Astrocyte (in vitro differentiated cells and primary cell): ENCODE results near the gene GPI. TPM values are rescaled to one million over a fixed set of nuclear protein-coding genes. Genes with fewer than 3 reads are reported as not detected.
"Not testable (repeated sequence)": the region's sequence is repeated elsewhere in the genome, so short reads cannot be mapped to it uniquely, and the experiment has no call there.

Experiments
- DNase-seq: peaks from one replicate; pipeline ENCODE4 v3.0.0-alpha.2; 2010; ENCODE audit warnings: low read depth
- FAIRE-seq: peaks from 2 replicates; lab custom pipeline; 2011; peaks lifted over from hg19 to GRCh38; lab: Jason Lieb, UNC
- H2AFZ ChIP-seq: 2 replicates; pipeline ENCODE4 v1.6.0; 2012; ENCODE audit warnings: low read depth, low read length, inconsistent platforms
- H3K27ac ChIP-seq: 2 replicates; pipeline ENCODE4 v1.5.1; 2011; ENCODE audit warnings: low read depth, low read length, inconsistent platforms
- H3K27me3 ChIP-seq: 2 replicates; pipeline ENCODE4 v1.6.0; 2011; ENCODE audit warnings: low read length, inconsistent platforms; ENCODE audit not compliant: insufficient read depth
- H3K36me3 ChIP-seq: 2 replicates; pipeline ENCODE4 v1.5.1; 2011; ENCODE audit warnings: low read length, inconsistent platforms; ENCODE audit not compliant: insufficient read depth
- H3K4me1 ChIP-seq: 2 replicates; pipeline ENCODE4 v1.5.1; 2011; ENCODE audit warnings: low read length, inconsistent platforms; ENCODE audit not compliant: insufficient read depth
- H3K4me2 ChIP-seq: 2 replicates; pipeline ENCODE4 v1.6.0; 2012; ENCODE audit warnings: low read length, inconsistent platforms
- H3K4me3 ChIP-seq: 2 replicates; pipeline ENCODE4 v1.5.1; 2011; ENCODE audit warnings: low read depth, mild to moderate bottlenecking, low read length, inconsistent platforms; ENCODE audit not compliant: insufficient read depth
- H3K79me2 ChIP-seq: 2 replicates; pipeline ENCODE4 v1.6.0; 2012; ENCODE audit warnings: mild to moderate bottlenecking, low read length, inconsistent platforms; ENCODE audit not compliant: insufficient read depth
- H3K9ac ChIP-seq: 2 replicates; pipeline ENCODE4 v1.6.0; 2012; ENCODE audit warnings: mild to moderate bottlenecking, low read length, inconsistent platforms
- H3K9me3 ChIP-seq: 2 replicates; pipeline ENCODE4 v1.5.1; 2012; ENCODE audit warnings: low read depth, mild to moderate bottlenecking, low read length, inconsistent platforms; ENCODE audit not compliant: insufficient read depth
- H4K20me1 ChIP-seq: 2 replicates; pipeline ENCODE4 v1.6.0; 2012; ENCODE audit warnings: low read length, inconsistent platforms; ENCODE audit not compliant: insufficient read depth
- H3K27ac Mint-ChIP-seq: one replicate; pipeline ENCODE4 v1.8.0; 2021; ENCODE audit warnings: mild to moderate bottlenecking, mixed read lengths; ENCODE audit not compliant: unreplicated experiment
- H3K27me3 Mint-ChIP-seq: one replicate; pipeline ENCODE4 v1.8.0; 2021; ENCODE audit warnings: low read depth, mixed read lengths; ENCODE audit not compliant: unreplicated experiment
- H3K36me3 Mint-ChIP-seq: one replicate; pipeline ENCODE4 v1.8.0; 2021; ENCODE audit warnings: low read depth, mixed read lengths; ENCODE audit not compliant: unreplicated experiment
- H3K4me1 Mint-ChIP-seq: one replicate; pipeline ENCODE4 v1.8.0; 2021; ENCODE audit warnings: low read depth, mixed read lengths; ENCODE audit not compliant: unreplicated experiment
- H3K4me3 Mint-ChIP-seq: one replicate; pipeline ENCODE4 v1.8.0; 2021; ENCODE audit warnings: mild to moderate bottlenecking, moderate library complexity, mixed read lengths; ENCODE audit not compliant: unreplicated experiment
- H3K9me3 Mint-ChIP-seq: one replicate; pipeline ENCODE4 v1.8.0; 2021; ENCODE audit warnings: mild to moderate bottlenecking, mixed read lengths; ENCODE audit not compliant: unreplicated experiment
- CTCF ChIP-seq: IDR thresholded peaks from 2 replicates; pipeline ENCODE4 v1.5.1; 2011; ENCODE audit warnings: low read depth, mild to moderate bottlenecking, inconsistent platforms, low read length, moderate library complexity; ENCODE audit not compliant: insufficient read depth
- EZH2 ChIP-seq: IDR thresholded peaks from 2 replicates; pipeline ENCODE4 v1.6.1; 2012; ENCODE audit warnings: mild to moderate bottlenecking, low read length, inconsistent platforms; ENCODE audit not compliant: insufficient read depth
- total RNA-seq: library from RNA; stranded (reverse); gene quantifications from 2 replicates; pipeline ENCODE4 v1.2.1, GENCODE V29; 2021

GPI gene
- total RNA-seq, 1 donor from 2014 or later: 249 TPM

GRCh38 chr19:34327851-34328250 is 37.1 kb upstream of the GPI start:
- Histone ChIP-seq H3K27me3 (no peaks in the 10 kb centered on the region), H3K27ac (no peak overlapping the region), H3K4me2 (no peak overlapping the region), H3K9me3 (no peaks in the 10 kb centered on the region), H3K4me1 (no peaks in the 10 kb centered on the region), H3K4me3 (no peak overlapping the region), H3K9ac (no peak overlapping the region), H4K20me1 (no peaks in the 10 kb centered on the region), H3K36me3 (peaks cover 23% of the 10 kb centered on the region), H3K79me2 (peaks cover 5% of the 10 kb centered on the region), H2AFZ (no peak overlapping the region)
- Mint-ChIP-seq H3K9me3 (peaks cover 2% of the 10 kb centered on the region), H3K27ac (no peak overlapping the region), H3K36me3 (peaks cover 26% of the 10 kb centered on the region), H3K4me1 (peaks cover 11% of the 10 kb centered on the region), H3K4me3 (no peak overlapping the region), H3K27me3 (no peaks in the 10 kb centered on the region)
- TF ChIP-seq EZH2 (no peak), CTCF (no peak)
- FAIRE-seq (no peak), DNase-seq (no peak)

GRCh38 chr19:34328982-34329381 is 36.0 kb upstream of the GPI start:
- no peak overlapping the region for H2AFZ ChIP-seq
- H3K4me2 ChIP-seq: no peak overlapping the region
- H3K27ac ChIP-seq: no peak overlapping the region
- H3K27ac Mint-ChIP-seq: no peak overlapping the region
- H3K9ac ChIP-seq: no peak overlapping the region
- H3K27me3 ChIP-seq: no peaks in the 10 kb centered on the region
- H3K79me2 ChIP-seq: no peaks in the 10 kb centered on the region
- peaks cover 11% of the 10 kb centered on the region for H3K4me1 Mint-ChIP-seq
- FAIRE-seq: no peak
- H3K9me3 ChIP-seq: no peaks in the 10 kb centered on the region
- H3K27me3 Mint-ChIP-seq: no peaks in the 10 kb centered on the region
- DNase-seq: no peak
- H4K20me1 ChIP-seq: no peaks in the 10 kb centered on the region
- no peak overlapping the region for H3K4me3 Mint-ChIP-seq
- H3K4me1 ChIP-seq: no peaks in the 10 kb centered on the region
- peaks cover 26% of the 10 kb centered on the region for H3K36me3 ChIP-seq
- peaks cover 26% of the 10 kb centered on the region for H3K36me3 Mint-ChIP-seq
- peaks cover 2% of the 10 kb centered on the region for H3K9me3 Mint-ChIP-seq
- no peak overlapping the region for H3K4me3 ChIP-seq
- TF ChIP-seq CTCF: no peak
- TF ChIP-seq EZH2: no peak

GRCh38 chr19:34330116-34330515 is 34.9 kb upstream of the GPI start:
- H4K20me1 ChIP-seq: no peaks in the 10 kb centered on the region

GRCh38 chr19:34330596-34330995 is 34.4 kb upstream of the GPI start:
- FAIRE-seq, H3K27me3 Mint-ChIP-seq, H4K20me1 ChIP-seq, DNase-seq, H3K4me3 Mint-ChIP-seq, H3K4me2 ChIP-seq, H3K27ac ChIP-seq, H3K9me3 ChIP-seq, H3K27me3 ChIP-seq, H3K4me1 ChIP-seq, H3K9me3 Mint-ChIP-seq, H3K4me3 ChIP-seq, H3K79me2 ChIP-seq, H3K9ac ChIP-seq, H2AFZ ChIP-seq, H3K27ac Mint-ChIP-seq: not testable (repeated sequence)
- H3K36me3 ChIP-seq: peaks cover 29% of the 10 kb centered on the region
- peaks cover 19% of the 10 kb centered on the region for H3K36me3 Mint-ChIP-seq
- H3K4me1 Mint-ChIP-seq: peaks cover 11% of the 10 kb centered on the region

More at GRCh38 chr19:34330116-34330515, 34.9 kb upstream of the GPI start:
- Mint-ChIP-seq H3K4me3 (no peak overlapping the region), H3K36me3 (peaks cover 22% of the 10 kb centered on the region), H3K9me3 (peaks cover 2% of the 10 kb centered on the region), H3K27me3 (no peaks in the 10 kb centered on the region), H3K27ac (no peak overlapping the region), H3K4me1 (peaks cover 11% of the 10 kb centered on the region)
- TF ChIP-seq EZH2: no peak
- TF ChIP-seq CTCF: no peak
- no peak overlapping the region for H2AFZ ChIP-seq
- no peak for DNase-seq
- no peaks in the 10 kb centered on the region for H3K9me3 ChIP-seq
- no peaks in the 10 kb centered on the region for H3K27me3 ChIP-seq
- H3K4me2 ChIP-seq: no peak overlapping the region
- no peak overlapping the region for H3K4me3 ChIP-seq
- no peak for FAIRE-seq
- H3K27ac ChIP-seq: no peak overlapping the region
- H3K79me2 ChIP-seq: no peaks in the 10 kb centered on the region
- H3K36me3 ChIP-seq: peaks cover 27% of the 10 kb centered on the region
- H3K4me1 ChIP-seq: no peaks in the 10 kb centered on the region
- H3K9ac ChIP-seq: no peak overlapping the region
